ENCODE measurements around the gene ZNF117.

DNA sequence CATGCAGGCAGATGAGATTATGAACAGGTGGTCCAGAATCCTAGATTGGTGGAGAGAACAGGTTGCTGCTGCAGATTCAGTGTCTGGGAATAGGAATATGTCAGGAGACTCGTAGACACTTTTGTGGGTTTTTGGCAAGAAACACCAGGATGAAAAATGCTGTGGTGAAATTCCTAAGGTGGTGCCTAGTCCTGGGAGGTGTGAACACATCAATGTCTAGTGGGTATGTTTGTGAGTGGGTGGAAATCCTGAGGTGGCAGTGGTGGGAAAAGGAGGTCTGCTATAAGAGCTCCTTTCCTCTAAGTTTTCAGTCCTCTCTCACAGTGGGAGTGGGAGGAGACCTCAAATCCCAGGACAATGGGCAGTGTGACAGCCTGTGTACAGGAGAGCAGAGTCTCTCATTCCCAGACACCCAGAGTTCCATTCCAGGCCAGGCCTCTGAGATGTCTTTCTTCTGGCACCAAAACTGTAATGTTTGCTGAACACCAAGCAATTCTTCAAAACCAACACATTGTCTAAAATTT, 10.5 kb upstream of the ZNF117 start:
- no peak for TF ChIP-seq CTCF (conservative IDR thresholded peaks at IDR 0.05; ENCODE audit: low read depth in 2 of 2)
- TF ChIP-seq EZH2 (IDR thresholded peaks at IDR 0.05; ENCODE audit: low read depth, unreplicated experiment), result no peak
- TF ChIP-seq POLR2AphosphoS5 (IDR thresholded peaks at IDR 0.05; ENCODE audit: low read depth), result no peak
- TF ChIP-seq ZNF331 (CRISPR knock-in tag; IDR thresholded peaks at IDR 0.05; ENCODE audit: low read depth), result no peak
- TF ChIP-seq, protein P1, sequence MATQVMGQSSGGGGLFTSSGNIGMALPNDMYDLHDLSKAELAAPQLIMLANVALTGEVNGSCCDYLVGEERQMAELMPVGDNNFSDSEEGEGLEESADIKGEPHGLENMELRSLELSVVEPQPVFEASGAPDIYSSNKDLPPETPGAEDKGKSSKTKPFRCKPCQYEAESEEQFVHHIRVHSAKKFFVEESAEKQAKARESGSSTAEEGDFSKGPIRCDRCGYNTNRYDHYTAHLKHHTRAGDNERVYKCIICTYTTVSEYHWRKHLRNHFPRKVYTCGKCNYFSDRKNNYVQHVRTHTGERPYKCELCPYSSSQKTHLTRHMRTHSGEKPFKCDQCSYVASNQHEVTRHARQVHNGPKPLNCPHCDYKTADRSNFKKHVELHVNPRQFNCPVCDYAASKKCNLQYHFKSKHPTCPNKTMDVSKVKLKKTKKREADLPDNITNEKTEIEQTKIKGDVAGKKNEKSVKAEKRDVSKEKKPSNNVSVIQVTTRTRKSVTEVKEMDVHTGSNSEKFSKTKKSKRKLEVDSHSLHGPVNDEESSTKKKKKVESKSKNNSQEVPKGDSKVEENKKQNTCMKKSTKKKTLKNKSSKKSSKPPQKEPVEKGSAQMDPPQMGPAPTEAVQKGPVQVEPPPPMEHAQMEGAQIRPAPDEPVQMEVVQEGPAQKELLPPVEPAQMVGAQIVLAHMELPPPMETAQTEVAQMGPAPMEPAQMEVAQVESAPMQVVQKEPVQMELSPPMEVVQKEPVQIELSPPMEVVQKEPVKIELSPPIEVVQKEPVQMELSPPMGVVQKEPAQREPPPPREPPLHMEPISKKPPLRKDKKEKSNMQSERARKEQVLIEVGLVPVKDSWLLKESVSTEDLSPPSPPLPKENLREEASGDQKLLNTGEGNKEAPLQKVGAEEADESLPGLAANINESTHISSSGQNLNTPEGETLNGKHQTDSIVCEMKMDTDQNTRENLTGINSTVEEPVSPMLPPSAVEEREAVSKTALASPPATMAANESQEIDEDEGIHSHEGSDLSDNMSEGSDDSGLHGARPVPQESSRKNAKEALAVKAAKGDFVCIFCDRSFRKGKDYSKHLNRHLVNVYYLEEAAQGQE (IDR thresholded peaks at IDR 0.05; ENCODE audit: unreplicated experiment), result no peak
- TF ChIP-seq EZH2phosphoT487 (IDR thresholded peaks at IDR 0.05; ENCODE audit: unreplicated experiment), result no peak
- TF ChIP-seq, protein P2, sequence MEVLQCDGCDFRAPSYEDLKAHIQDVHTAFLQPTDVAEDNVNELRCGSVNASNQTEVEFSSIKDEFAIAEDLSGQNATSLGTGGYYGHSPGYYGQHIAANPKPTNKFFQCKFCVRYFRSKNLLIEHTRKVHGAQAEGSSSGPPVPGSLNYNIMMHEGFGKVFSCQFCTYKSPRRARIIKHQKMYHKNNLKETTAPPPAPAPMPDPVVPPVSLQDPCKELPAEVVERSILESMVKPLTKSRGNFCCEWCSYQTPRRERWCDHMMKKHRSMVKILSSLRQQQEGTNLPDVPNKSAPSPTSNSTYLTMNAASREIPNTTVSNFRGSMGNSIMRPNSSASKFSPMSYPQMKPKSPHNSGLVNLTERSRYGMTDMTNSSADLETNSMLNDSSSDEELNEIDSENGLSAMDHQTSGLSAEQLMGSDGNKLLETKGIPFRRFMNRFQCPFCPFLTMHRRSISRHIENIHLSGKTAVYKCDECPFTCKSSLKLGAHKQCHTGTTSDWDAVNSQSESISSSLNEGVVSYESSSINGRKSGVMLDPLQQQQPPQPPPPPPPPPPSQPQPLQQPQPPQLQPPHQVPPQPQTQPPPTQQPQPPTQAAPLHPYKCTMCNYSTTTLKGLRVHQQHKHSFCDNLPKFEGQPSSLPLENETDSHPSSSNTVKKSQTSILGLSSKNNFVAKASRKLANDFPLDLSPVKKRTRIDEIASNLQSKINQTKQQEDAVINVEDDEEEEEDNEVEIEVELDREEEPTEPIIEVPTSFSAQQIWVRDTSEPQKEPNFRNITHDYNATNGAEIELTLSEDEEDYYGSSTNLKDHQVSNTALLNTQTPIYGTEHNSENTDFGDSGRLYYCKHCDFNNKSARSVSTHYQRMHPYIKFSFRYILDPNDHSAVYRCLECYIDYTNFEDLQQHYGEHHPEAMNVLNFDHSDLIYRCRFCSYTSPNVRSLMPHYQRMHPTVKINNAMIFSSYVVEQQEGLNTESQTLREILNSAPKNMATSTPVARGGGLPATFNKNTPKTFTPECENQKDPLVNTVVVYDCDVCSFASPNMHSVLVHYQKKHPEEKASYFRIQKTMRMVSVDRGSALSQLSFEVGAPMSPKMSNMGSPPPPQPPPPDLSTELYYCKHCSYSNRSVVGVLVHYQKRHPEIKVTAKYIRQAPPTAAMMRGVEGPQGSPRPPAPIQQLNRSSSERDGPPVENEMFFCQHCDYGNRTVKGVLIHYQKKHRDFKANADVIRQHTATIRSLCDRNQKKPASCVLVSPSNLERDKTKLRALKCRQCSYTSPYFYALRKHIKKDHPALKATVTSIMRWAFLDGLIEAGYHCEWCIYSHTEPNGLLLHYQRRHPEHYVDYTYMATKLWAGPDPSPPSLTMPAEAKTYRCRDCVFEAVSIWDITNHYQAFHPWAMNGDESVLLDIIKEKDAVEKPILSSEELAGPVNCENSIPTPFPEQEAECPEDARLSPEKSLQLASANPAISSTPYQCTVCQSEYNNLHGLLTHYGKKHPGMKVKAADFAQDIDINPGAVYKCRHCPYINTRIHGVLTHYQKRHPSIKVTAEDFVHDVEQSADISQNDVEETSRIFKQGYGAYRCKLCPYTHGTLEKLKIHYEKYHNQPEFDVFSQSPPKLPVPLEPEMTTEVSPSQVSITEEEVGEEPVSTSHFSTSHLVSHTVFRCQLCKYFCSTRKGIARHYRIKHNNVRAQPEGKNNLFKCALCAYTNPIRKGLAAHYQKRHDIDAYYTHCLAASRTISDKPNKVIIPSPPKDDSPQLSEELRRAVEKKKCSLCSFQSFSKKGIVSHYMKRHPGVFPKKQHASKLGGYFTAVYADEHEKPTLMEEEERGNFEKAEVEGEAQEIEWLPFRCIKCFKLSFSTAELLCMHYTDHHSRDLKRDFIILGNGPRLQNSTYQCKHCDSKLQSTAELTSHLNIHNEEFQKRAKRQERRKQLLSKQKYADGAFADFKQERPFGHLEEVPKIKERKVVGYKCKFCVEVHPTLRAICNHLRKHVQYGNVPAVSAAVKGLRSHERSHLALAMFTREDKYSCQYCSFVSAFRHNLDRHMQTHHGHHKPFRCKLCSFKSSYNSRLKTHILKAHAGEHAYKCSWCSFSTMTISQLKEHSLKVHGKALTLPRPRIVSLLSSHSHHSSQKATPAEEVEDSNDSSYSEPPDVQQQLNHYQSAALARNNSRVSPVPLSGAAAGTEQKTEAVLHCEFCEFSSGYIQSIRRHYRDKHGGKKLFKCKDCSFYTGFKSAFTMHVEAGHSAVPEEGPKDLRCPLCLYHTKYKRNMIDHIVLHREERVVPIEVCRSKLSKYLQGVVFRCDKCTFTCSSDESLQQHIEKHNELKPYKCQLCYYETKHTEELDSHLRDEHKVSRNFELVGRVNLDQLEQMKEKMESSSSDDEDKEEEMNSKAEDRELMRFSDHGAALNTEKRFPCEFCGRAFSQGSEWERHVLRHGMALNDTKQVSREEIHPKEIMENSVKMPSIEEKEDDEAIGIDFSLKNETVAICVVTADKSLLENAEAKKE (CRISPR knock-in tag; IDR thresholded peaks at IDR 0.05), result no peak
- TF ChIP-seq JUNB (IDR thresholded peaks at IDR 0.05; ENCODE audit: unreplicated experiment), result no peak
- TF ChIP-seq CREB1 (CRISPR knock-in tag; IDR thresholded peaks at IDR 0.05; ENCODE audit: low read depth), result no peak
- TF ChIP-seq STAT1 (IDR thresholded peaks at IDR 0.05; ENCODE audit: unreplicated experiment), result no peak
- TF ChIP-seq, protein P3, sequence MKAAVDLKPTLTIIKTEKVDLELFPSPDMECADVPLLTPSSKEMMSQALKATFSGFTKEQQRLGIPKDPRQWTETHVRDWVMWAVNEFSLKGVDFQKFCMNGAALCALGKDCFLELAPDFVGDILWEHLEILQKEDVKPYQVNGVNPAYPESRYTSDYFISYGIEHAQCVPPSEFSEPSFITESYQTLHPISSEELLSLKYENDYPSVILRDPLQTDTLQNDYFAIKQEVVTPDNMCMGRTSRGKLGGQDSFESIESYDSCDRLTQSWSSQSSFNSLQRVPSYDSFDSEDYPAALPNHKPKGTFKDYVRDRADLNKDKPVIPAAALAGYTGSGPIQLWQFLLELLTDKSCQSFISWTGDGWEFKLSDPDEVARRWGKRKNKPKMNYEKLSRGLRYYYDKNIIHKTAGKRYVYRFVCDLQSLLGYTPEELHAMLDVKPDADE (IDR thresholded peaks at IDR 0.05), result no peak
- no peak for TF ChIP-seq ZNF114 (CRISPR knock-in tag; IDR thresholded peaks at IDR 0.05)
- no peak for TF ChIP-seq NANOG (IDR thresholded peaks at IDR 0.05; ENCODE audit: borderline replicate concordance)

All from GM23338 (cell line).